ENCODE data around the gene MGLL.

DNA sequence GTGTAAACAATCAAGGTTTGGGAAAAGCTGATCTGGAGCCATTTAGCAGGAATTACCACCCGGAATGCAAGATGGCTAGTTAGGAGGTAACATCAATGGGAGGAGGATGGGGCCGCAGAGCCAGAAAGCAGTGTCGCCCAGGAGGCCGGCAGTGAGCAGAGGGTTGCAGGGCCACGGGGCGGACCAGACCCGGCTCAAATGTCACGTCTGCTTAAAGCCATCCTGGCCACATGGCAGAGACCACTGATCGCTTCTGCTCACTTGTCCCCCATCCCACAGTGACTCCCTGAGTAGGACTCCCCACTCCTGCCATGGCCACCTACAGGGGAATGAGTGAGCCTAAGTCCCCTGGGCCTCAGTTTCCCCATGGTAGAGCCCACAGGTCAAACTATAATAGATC, 18.2 kb downstream of the MGLL start:
- TF ChIP-seq, protein P1, sequence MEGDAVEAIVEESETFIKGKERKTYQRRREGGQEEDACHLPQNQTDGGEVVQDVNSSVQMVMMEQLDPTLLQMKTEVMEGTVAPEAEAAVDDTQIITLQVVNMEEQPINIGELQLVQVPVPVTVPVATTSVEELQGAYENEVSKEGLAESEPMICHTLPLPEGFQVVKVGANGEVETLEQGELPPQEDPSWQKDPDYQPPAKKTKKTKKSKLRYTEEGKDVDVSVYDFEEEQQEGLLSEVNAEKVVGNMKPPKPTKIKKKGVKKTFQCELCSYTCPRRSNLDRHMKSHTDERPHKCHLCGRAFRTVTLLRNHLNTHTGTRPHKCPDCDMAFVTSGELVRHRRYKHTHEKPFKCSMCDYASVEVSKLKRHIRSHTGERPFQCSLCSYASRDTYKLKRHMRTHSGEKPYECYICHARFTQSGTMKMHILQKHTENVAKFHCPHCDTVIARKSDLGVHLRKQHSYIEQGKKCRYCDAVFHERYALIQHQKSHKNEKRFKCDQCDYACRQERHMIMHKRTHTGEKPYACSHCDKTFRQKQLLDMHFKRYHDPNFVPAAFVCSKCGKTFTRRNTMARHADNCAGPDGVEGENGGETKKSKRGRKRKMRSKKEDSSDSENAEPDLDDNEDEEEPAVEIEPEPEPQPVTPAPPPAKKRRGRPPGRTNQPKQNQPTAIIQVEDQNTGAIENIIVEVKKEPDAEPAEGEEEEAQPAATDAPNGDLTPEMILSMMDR (IDR thresholded peaks at IDR 0.05) = no peak
- TF ChIP-seq POLR2A (IDR thresholded peaks at IDR 0.05) = no peak

Data from suprapubic skin (tissue), 3 donors.